GM18526 (cell line): Measurements from ENCODE around the gene CH25H.

Source experiments
- POLR2A ChIP-seq: IDR thresholded peaks from 3 replicates; pipeline ENCODE4 v1.6.1; 2011; ENCODE audit not compliant: insufficient read length; ENCODE audit errors: extremely low read depth

Gene CH25H, protein sequence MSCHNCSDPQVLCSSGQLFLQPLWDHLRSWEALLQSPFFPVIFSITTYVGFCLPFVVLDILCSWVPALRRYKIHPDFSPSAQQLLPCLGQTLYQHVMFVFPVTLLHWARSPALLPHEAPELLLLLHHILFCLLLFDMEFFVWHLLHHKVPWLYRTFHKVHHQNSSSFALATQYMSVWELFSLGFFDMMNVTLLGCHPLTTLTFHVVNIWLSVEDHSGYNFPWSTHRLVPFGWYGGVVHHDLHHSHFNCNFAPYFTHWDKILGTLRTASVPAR

DNA sequence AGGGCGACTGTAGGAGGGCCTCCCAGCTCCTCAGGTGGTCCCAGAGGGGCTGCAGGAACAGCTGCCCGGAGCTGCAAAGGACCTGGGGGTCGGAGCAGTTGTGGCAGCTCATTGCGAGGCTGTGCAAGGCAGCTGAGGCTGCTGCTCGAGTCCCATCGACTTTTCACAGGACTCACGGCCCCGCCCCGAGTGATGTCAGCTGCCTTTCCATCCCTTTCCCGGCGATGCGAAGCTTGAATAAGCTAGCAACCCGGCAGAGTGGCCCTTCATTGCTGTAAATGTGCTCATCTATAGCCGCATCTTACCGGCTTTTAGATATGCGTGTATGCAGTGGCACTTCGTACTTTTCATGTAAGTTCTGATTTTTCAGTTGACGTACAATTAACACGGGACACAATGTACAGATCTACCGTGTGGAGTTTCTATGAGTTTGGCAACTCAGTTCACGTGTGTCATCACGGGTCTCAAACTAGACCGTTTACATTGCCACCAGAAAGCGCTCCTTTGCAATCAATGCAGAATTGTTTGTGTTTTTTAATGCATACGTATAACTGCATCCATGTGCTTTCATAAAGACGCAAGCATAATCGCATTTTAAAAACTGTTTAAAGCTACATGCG is at the start of gene CH25H:
Gene CH25H, minus strand, starts transcription at position 137 of the 620 bp plus-strand sequence. Its CDS starts 25 bp downstream, at position 112.
- no peak for TF ChIP-seq POLR2A

DNA sequence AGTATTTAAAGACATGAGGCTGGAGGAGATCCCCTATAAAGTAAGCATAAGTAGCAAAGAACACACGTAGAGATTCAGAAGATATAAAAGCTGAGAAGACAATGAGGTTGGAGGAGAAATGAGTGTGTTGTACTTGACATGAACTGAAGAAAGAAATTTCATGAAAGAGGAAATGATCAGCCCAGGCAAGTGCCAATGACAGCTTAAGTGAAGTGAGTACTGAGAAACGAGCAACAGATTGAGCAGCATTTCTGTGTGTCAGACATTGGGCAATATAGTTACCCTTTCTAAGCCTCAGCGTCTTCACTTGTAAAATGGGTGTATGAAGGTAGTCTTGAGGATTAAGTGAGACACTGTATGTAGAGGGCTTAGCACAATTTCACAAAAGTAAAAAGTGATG is 49.2 kb upstream of the CH25H start:
- no peak for TF ChIP-seq POLR2A

DNA sequence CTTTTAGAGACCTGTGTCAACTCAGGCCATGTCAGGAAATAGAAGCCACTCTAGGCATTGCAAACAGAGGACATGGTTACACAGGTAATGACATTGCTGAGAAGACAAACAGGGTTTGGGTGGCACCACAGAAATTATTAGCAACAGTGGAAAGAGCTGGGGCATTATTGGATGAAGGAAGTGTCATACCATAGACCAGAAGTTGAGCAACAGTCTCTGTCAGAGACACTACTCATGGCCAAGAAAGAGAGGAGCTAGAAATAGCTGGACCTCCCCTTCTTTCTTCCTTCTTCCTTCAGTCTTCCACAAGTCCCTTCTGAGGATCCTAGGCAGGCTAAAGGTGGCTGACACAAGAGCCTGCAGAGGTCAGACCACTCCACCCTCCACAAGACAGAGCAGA is 48.7 kb upstream of the CH25H start:
- TF ChIP-seq POLR2A: no peak

DNA sequence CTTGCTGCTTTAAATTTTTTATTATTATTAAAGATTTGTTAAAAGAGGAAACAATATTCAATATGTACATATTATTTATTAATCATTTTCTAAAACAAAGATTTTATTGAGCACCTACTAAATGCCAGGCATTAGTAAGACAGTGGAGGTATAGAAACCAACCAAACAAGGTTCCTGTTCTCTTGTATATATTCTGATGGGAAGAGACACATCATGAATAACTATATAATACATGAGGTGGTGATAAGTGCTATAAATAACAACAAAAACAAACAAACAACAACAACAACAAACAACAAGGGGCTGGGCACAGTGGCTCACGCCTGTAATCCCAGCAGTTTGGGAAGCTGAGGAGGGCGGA is 45.1 kb upstream of the CH25H start:
- no peak for TF ChIP-seq POLR2A

DNA sequence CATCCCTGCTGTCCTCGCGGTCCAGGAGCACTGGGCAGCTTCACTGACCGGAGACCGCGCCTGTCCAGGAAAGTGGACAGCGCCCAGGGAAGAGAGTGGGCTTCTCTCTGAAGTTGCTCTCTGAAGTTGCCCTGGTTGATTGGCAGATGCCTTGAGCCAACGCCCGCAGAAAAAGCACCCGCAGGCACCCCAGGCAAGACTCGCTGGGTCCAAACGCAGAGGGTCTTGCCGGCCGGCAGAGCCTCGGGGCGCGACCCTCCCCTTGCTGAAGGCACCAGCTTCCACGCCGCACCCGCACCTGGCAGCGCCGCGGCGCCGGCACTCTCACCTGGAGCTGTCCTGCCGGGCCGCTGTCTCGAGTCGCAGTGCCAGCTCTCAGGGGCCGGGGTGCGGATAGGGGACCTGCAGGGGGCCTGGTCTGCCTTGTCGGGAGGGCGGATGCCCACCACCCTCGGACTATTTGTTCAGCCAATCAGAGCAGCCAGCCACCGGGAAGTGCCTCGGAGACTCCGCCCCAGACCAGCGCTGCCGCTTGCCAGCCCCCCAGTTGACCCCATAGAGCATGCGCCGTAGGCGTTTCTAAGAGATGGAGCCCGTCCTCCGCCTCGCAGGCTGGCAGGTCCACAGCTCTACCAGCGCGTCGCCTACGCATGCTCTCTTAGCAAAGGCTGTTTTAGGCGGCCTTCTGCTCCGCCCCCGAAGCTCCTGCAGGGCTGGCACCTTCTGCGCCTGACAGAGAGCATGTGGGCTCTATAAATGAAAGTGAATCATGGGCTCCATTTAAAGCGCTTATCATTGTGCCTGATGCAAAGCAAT is 44.5 kb upstream of the CH25H start, which contains the start of gene LIPA:
Gene LIPA, minus strand, starts transcription at position 367 of the 816 bp plus-strand sequence. CDS start 4,127 bp downstream, outside the sequence.
- TF ChIP-seq POLR2A: peak; percentile 89

- no peak for TF ChIP-seq POLR2A
These were observed 43.8 kb upstream of the CH25H start for GRCh38 chr10:89250865-89251408.

DNA sequence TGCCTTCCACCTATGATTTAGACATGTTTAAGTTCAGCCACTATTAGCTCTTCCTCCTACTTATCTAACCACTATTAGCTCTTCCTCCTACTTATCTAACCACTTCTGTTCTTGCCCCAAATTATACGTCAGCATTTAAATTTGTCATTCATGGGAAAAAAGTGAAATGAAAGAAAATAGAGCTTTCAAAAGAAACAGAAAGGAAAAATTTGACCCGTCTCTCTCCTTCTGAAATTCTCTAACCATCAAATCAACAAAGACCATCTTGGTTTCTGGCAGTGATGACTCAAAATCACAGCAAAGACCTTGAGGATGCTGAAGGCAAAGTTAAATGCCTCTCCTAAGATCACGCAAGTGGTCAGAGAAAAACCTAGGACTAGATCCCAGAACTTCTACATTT is 41.9 kb upstream of the CH25H start:
- no peak for TF ChIP-seq POLR2A

GRCh38 chr10:89245802-89246201 is 38.7 kb upstream of the CH25H start:
- no peak for TF ChIP-seq POLR2A

GRCh38 chr10:89242840-89243568 is 35.9 kb upstream of the CH25H start:
- TF ChIP-seq POLR2A: no peak

DNA sequence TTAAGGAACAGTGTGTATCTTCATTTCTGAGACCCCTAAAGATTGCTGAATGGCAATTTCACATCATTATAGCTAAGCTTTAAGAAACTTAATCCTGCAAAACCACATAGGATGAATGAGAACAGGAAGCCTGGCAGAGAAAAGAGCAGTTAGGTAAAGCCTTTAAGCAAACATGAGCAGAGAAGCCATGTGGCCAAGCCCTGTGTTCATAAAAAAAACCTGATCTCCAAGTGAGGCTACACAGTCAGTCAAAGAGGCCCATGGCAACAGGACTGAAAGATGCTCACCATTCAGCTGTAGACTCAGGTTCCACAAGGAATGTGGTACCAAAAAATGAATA is 35.2 kb upstream of the CH25H start:
- TF ChIP-seq POLR2A: no peak

DNA sequence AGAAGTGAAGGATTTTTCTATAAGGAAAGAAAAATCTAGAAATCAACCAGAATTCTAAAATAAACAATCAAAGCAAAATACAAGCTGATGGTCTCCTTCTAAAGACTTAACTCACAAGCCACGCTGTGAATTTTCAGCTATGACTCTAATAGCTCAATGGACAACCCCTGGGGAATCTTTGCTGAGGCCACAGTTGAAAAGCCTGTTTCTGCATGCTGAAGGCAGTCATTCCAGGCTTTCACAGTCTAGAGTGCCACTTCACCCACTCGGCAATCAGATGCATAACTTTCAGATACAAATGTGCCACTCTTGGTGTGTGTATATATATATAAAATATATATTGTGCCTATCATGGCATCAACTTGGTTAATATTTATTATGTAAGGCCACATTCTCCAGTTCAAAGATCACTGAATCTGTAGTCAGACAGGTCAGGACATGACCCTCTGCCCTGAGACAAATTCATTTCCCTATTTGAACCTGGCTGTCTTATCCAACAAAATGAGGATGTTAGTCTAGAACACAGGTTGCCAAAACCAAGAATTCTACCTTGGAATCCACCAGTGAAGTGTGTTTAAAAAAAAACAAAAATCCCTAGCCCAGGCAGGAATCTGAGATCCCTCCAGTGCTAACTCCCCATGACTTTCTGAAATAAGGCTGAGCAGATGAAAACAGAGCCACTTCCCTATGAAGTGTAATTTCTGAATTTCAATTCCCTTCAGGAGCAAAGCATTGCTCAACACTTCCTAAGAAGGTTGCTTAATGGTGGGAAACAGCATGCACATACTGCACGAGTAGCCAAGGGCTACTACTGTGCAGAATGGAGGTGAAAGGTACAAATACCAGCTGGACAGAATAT is 34.6 kb upstream of the CH25H start:
- TF ChIP-seq POLR2A: no peak

DNA sequence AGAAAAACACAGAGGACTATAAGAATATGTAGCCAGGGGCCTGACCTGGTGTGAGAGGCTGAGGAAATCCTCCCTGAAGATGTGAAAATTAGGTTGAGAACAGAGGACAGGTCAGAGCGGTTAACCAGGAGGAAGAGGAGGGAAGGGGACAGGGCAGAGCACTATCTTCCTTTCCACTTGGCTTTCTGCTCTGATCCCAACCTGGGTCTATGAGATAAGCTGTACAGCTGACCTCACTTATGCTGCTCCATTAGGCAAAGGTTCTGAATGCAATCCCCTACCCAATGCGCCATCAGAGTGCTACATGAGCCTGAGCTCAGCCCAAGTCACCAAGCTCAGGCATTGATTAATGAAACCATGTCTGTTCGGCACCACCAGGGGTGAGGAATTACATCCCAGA is 33.9 kb upstream of the CH25H start:
- no peak for TF ChIP-seq POLR2A

- TF ChIP-seq POLR2A: no peak
These were observed 33.4 kb upstream of the CH25H start for GRCh38 chr10:89240519-89240918.

- no peak for TF ChIP-seq POLR2A
These were observed 32.0 kb upstream of the CH25H start for GRCh38 chr10:89238956-89239644.
